Smooth muscle cell (in vitro differentiated cells): ENCODE measurements around the gene ABTB2. TPM values are rescaled to one million over a fixed set of nuclear protein-coding genes. Genes with fewer than 3 reads are reported as not detected.

ENCODE experiments used
- DNase-seq: peaks from one replicate; lab custom pipeline; 2025; ENCODE audit not compliant: unreplicated experiment; lab: John Stamatoyannopoulos, UW
- H2AFZ ChIP-seq: fragments of 200-600 bp; sonication (generic); 2 replicates; pipeline ENCODE4 v1.6.0; 2016; ENCODE audit warnings: antibody characterized with exemption, low read depth, mild to moderate bottlenecking
- H3F3A ChIP-seq: fragments of 200-600 bp; sonication (generic); 2 replicates; pipeline ENCODE4 v1.6.0; 2017; ENCODE audit warnings: antibody characterized with exemption, low read depth
- H3K27ac ChIP-seq: fragments of 200-600 bp; sonication (generic); 2 replicates; pipeline ENCODE4 v1.5.1; 2016; ENCODE audit warnings: low read depth, mild to moderate bottlenecking
- H3K27me3 ChIP-seq: fragments of 200-600 bp; sonication (generic); 2 replicates; pipeline ENCODE4 v1.6.1; 2016; ENCODE audit warnings: low read depth, mild to moderate bottlenecking
- H3K36me3 ChIP-seq: fragments of 200-600 bp; sonication (generic); 2 replicates; pipeline ENCODE4 v1.5.1; 2016; ENCODE audit warnings: low read depth
- H3K4me1 ChIP-seq: fragments of 200-600 bp; sonication (generic); 2 replicates; pipeline ENCODE4 v1.5.1; 2016; ENCODE audit warnings: low read depth
- H3K4me2 ChIP-seq: fragments of 200-600 bp; sonication (generic); 2 replicates; pipeline ENCODE4 v1.6.0; 2016; ENCODE audit warnings: mild to moderate bottlenecking
- H3K4me3 ChIP-seq: fragments of 200-600 bp; sonication (generic); 2 replicates; pipeline ENCODE4 v1.5.1; 2016; ENCODE audit warnings: mild to moderate bottlenecking
- H3K79me2 ChIP-seq: fragments of 200-600 bp; sonication (generic); 2 replicates; pipeline ENCODE4 v1.6.0; 2016; ENCODE audit warnings: low read depth, mild to moderate bottlenecking
- H3K9ac ChIP-seq: fragments of 200-600 bp; sonication (generic); 2 replicates; pipeline ENCODE4 v1.6.0; 2016; ENCODE audit warnings: low read depth
- H3K9me3 ChIP-seq: fragments of 200-600 bp; sonication (generic); replicated peaks from 2 replicates; pipeline ENCODE4 v1.5.1; 2016; ENCODE audit warnings: low read depth
- H4K20me1 ChIP-seq: fragments of 200-600 bp; sonication (generic); 2 replicates; pipeline ENCODE4 v1.6.0; 2016; ENCODE audit warnings: low read depth
- WGBS: methylation state at CpG from one replicate; pipeline ENCODE4 v1.1.7; 2016; ENCODE audit warnings: low lambda C conversion rate; 5-methylcytosine and 5-hydroxymethylcytosine counted together
- polyA plus RNA-seq: library from polyadenylated mRNA; unstranded; fragments of >200 nt; fragmentation: Nextera tagmentation; extraction: Ambion mirVana; gene quantifications from 2 replicates; pipeline ENCODE4 v1.2.1, GENCODE V29; 2016
- total RNA-seq: library from RNA; depleted of rRNA; stranded (reverse); fragments of >200 nt; gene quantifications from 2 replicates; pipeline ENCODE4 v1.2.3, GENCODE V29; 2014
- TF ChIP-seq, protein P1 (sequence below): fragments of 200-600 bp; sonication (generic); IDR thresholded peaks from 2 replicates; pipeline ENCODE4 v1.5.1; 2017; ENCODE audit warnings: borderline replicate concordance, mild to moderate bottlenecking, antibody characterized with exemption; ENCODE audit not compliant: insufficient read depth, poor library complexity, severe bottlenecking

ABTB2 gene
- total and polyA plus RNA-seq, 2 experiments from 2014 or later, result 4.3 to 4.9 TPM

DNA sequence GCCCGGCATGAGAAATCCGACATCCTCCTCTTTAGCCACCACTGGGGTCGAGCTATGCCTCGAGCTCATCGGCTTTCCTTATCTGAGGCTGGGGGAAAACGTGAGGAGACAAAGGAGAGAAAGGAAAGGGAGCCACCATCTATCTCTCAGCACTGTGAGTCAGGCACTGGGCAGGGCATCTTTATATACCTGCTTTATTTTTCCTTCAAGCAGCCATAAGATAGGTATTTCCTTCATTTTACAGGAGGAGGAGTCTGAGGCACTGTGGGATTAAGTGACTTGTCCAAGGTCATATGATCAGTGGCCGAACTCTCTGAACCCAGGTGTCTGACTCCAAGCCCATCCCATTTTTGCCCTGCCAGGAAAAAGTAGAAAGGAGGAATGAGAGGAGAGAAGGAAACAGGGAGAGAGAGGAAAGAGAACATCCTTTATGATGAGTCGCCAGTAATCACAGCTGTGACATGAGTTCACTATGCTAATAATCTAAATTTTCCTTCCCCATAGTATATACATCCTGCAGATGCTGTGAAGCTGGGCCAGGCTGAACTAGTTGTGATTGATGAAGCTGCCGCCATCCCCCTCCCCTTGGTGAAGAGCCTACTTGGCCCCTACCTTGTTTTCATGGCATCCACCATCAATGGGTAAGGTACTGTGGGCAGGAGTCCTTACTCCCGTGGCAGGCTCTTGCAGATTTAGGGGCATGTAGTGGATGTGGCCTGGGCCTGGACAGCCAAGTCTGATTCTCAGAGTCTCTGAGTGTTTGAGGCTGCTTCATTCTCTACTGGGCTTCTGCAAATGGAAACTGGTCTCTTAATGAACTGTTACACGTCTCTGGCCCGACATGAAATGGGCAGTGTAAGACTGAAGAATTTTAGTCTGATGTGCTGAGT, 230.6 kb downstream of the ABTB2 start:
- no peak overlapping the region for H3K27ac ChIP-seq
- no peak overlapping the region for H3K4me3 ChIP-seq
- WGBS, result 97% methylated on average over 12 of the region's 12 CpGs
- H3K27me3 ChIP-seq, result no peaks in the 10 kb centered on the region
- TF ChIP-seq, protein P1, sequence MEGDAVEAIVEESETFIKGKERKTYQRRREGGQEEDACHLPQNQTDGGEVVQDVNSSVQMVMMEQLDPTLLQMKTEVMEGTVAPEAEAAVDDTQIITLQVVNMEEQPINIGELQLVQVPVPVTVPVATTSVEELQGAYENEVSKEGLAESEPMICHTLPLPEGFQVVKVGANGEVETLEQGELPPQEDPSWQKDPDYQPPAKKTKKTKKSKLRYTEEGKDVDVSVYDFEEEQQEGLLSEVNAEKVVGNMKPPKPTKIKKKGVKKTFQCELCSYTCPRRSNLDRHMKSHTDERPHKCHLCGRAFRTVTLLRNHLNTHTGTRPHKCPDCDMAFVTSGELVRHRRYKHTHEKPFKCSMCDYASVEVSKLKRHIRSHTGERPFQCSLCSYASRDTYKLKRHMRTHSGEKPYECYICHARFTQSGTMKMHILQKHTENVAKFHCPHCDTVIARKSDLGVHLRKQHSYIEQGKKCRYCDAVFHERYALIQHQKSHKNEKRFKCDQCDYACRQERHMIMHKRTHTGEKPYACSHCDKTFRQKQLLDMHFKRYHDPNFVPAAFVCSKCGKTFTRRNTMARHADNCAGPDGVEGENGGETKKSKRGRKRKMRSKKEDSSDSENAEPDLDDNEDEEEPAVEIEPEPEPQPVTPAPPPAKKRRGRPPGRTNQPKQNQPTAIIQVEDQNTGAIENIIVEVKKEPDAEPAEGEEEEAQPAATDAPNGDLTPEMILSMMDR, result no peak
- no peaks in the 10 kb centered on the region for H3K79me2 ChIP-seq
- DNase-seq, result no peak
- no peaks in the 10 kb centered on the region for H3K9me3 ChIP-seq
- no peak overlapping the region for H2AFZ ChIP-seq
- H4K20me1 ChIP-seq, result no peaks in the 10 kb centered on the region
- H3K4me2 ChIP-seq, result no peak overlapping the region
- H3K4me1 ChIP-seq, result no peaks in the 10 kb centered on the region
- no peak overlapping the region for H3K9ac ChIP-seq
- H3F3A ChIP-seq, result no peaks in the 10 kb centered on the region
- peaks cover 11% of the 10 kb centered on the region for H3K36me3 ChIP-seq

DNA sequence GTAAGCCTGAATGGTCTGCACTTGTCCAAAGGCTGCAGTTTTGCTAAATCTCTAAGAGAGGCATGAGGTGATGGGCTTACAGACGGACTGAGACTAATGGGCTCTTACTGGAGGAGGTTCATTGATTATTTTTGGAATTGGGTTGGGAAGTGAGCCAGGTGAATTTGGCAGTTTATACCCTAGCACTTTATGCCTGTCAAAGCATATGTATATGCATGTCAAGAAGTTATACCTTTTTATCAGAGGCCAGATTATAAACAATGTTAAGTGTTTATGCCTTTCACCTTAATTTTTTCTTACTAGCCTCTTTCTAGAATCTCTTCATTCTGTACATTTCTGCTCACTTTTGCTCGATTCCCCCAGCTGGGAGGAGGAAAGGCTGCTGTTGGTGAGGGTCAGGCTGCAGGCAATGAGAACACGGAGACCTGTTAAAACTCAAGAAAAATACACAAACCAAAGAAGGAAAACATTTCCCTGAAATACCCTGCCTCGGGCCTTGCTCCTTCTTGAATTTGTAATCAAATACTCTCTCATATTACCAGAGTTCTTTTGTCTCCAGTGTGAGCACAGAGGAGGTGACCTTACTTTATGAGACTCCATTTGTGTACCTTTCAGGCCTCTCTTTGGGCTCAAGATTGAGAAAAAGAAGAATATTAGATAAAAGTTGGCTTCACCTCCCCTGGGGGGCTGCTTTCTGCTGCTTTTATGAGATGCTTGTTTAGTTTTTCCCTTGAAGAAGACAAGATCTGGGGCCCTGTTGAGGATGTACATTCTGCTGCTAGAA, 232.7 kb downstream of the ABTB2 start:
- WGBS, result 99% methylated on average over 4 of the region's 4 CpGs

GRCh38 chr11:34120651-34121050, 237.2 kb downstream of the ABTB2 start:
- TF ChIP-seq, protein P1, result no peak
- Histone ChIP-seq H3F3A (no peaks in the 10 kb centered on the region), H3K9me3 (no peaks in the 10 kb centered on the region), H4K20me1 (no peaks in the 10 kb centered on the region), H3K4me2 (no peak overlapping the region), H3K4me1 (no peaks in the 10 kb centered on the region), H3K4me3 (no peak overlapping the region), H3K79me2 (no peaks in the 10 kb centered on the region), H3K27ac (no peak overlapping the region), H3K36me3 (peaks cover 27% of the 10 kb centered on the region), H3K9ac (no peak overlapping the region), H2AFZ (no peak overlapping the region), H3K27me3 (no peaks in the 10 kb centered on the region)
- no peak for DNase-seq
- WGBS, result 97% methylated on average over 4 of the region's 4 CpGs

More for the DNA sequence above, 232.7 kb downstream of the ABTB2 start:
- TF ChIP-seq, protein P1, result no peak
- no peak overlapping the region for H3K4me2 ChIP-seq
- no peaks in the 10 kb centered on the region for H3F3A ChIP-seq
- H3K9ac ChIP-seq, result no peak overlapping the region
- peaks cover 11% of the 10 kb centered on the region for H3K36me3 ChIP-seq
- H4K20me1 ChIP-seq, result no peaks in the 10 kb centered on the region
- no peaks in the 10 kb centered on the region for H3K27me3 ChIP-seq
- H3K27ac ChIP-seq, result no peak overlapping the region
- no peak for DNase-seq
- H3K79me2 ChIP-seq, result no peaks in the 10 kb centered on the region
- no peaks in the 10 kb centered on the region for H3K4me1 ChIP-seq
- no peak overlapping the region for H3K4me3 ChIP-seq
- no peaks in the 10 kb centered on the region for H3K9me3 ChIP-seq
- H2AFZ ChIP-seq, result no peak overlapping the region
